NCI-H146 treated with DMSO at 0.1 percent for 48 hours (cell line): ENCODE data around the gene RBMS1.

Experiments used
- DNase-seq: peaks from one replicate; lab custom pipeline; 2025; ENCODE audit not compliant: unreplicated experiment; lab: John Stamatoyannopoulos, UW

Gene RBMS1

DNA sequence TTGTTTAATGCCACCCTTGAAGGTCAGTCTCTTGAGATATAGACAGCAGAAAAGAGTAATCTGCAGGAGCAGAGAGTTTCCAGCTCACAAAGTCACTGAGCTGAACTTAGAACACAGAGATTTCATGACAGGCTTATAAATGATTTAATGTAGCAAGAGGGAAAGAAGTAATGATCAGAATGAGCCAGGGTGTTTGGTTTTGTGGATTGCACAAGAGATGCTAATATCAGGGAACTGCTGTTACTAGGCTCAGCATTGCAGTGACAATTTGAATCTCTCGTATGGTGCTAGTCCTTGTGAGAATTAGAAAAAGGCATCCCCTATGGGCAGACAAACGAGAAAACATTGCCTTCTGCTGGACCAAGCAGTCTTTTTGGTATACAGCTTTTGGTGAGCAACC is 231.9 kb downstream of the RBMS1 start:
- DNase-seq, result no peak

DNA sequence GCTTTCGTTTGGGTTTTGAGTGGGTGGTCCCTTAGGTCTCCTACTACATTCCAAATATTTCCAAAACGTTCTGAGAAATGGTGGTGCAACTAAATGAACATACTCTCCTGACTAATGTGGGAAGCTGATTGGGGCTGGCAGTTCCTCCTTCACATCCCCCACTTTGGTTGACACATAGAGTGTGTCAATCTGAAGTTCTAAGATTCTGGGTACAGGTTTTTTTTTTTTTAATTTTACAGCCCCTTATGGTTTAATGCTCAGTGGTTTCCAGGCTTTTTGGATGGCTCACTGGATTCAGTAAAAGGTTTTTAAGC is 235.2 kb downstream of the RBMS1 start:
- no peak for DNase-seq

DNA sequence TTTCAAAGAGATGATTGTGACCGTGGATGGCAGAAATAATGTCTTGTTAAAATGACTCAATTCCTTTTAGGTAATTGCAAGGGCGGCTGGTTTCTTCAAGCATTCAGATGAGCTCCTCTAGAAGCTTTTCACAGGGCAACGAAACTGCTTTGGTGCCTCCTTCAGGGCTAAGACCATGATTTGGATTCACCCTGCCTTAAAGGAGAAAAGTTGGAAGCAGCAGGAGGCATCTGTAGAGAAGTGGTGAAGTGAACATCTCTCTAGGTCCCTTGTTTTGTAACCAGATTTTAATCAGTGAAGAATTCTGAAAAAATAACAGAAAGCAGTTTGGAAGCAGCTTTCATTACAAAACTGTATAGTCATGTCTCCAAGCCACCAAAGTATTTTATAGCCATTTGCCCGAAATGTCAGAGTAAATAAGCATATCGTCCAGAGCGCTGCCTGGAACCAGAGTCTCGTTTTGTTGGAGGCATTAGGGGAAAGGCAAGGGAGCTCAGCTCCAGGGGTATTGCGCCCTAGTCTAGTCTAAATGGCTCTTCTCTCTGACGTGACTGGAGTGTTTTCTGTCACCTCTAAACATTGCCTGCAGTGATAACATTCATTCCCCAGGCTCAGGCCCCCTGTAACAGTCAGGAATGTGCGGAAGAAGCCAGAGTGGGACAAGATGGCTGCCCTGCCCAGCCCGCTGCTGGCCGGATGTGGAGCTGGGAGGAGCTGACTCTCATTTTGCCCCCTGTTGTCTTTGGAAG is 235.7 kb downstream of the RBMS1 start:
- DNase-seq, result no peak

DNA sequence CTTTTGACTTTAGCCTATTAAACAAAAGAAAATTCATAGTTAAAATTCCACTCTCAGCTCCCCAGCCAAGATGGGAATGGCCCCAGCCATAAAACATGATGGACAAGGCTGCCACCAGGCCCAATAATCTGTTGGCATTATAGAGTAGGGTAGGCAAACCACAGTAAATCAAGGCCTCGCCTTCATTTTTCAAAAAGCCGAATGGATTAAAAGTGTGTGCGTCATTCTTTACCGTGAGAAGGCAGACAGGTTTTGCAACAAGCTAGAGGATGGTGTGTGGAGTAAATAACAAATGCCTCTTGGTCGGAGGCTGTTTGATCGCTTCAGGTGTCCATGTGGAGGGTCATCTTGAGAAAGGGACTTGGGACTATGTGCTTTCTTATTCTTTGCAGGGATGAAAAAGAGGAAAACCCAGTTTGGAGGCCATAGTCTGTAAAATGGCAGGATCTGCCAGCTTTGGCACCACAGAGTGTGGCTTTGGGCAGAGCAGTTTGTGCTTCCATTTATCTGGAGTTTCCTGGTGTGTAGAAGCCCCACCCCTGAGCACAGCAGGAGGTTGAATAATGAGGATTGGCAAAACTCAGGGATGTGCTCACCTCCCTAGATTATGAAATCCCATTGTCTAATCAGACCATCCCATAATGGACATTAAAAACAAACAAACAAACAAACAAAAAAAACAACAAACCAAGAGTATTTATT is 236.4 kb downstream of the RBMS1 start:
- DNase-seq, result no peak

DNA sequence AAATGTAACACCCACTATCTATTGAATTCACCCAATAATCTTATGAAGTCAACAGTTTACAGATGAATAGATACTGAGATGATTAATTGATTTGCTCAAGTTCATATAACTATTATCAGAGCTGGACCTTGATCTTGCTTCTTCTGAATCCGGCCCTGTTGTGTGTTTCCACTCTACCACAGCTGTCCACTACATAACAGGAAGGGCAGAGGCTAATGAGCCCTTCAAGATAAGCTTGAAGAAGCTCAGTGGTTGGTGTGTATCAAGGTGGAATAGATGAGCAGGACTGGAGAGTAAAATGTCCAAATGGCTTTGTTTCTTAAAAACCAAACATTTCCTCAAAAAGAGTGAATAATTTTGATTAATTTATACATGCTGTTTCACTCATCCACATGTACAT is 237.1 kb downstream of the RBMS1 start:
- no peak for DNase-seq

DNA sequence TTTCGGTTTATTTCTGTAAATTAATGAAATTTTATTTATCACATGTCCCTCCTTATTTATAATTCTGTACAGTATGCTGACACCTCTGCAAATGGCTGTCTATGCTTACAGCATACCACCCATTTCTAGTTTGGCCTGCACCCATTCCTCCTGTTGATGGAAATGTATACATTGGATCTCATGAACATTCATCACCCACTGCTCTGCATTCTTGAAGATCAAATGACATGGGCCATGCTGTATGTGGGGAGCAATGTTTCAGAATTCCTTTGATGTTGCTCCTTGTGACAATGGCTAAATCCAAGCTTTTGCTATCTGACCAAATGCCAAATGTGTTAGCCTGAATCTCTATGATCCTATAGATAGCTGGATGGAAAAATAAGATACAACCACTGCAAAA is 238.2 kb downstream of the RBMS1 start:
- DNase-seq, result no peak

DNA sequence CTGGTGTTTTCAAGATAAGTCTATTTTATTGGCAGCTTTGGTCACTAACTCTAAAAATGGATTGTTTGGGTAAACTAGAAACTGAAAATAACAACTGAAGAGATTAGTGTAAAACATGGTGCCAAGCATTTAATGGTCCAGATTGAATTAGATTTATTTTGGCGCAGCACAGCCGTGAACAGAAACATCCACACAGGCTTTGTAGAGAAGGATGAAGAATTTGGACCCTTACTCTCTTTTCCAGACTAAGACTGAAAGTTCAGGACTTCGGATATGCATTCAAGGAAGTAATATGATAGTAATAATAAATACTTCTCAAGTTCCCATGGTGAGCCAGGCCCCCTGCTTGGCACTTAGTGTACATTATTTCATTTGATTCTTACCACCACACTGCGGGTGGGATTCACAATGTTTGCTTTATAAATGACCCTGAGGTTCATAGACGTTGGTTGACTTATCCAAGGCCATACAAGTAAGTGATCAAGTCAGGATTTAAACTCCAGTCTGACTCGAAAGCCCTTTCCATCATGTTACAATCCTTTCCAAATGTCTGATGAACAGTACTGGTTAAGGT is 239.3 kb downstream of the RBMS1 start:
- DNase-seq, result no peak

DNA sequence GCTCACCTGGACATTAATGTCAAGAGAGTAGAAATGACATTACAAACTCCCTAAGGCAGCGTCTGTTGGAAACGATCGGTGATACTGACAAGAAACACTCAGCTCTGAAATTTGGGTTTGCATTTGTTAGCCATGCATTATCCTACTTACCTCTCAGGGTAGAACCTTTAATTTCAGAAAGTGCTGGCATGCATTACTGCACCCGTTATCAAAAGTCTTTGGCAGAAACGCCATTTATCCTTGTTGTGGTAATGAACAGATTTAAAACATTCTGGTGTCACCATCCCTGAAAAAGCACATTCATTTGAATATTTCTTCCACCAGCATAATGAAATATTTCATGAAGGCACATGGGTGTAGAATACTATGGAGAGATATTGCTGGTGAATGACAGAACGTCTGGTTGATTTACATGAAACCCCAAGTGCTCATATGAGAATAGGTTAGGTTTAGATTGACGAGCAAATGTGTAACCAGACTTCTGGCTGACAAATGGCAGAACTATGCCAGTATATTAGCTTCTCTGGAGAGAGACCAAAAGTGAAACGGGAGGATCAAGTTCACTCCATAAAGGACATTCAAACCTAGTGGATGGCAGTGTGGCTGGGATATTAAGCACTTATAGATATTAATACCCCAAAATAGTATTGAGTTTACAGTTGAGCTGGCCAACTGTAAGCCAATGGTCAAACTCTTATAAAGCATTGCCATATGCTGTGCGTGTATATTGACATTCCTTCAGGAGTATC is 240.0 kb downstream of the RBMS1 start:
- DNase-seq, result no peak

DNA sequence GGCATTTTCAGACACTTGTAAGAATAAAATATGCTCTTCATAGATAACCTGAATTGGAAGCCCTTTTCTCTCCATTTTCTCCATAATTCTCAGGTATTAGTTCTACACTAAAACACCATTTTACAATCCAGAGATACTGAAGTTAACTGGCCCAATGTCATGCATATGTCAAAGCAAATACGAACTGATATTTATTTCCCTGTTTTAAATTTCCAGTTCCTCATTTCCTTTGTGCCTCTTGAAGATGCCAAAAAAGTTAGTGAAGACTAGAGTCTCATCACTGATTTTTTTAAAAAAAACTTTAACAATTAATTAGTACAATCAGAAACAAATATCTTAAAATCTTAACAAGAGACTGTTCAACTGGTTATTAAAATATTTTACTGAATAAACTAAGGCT is 240.7 kb downstream of the RBMS1 start:
- no peak for DNase-seq

DNA sequence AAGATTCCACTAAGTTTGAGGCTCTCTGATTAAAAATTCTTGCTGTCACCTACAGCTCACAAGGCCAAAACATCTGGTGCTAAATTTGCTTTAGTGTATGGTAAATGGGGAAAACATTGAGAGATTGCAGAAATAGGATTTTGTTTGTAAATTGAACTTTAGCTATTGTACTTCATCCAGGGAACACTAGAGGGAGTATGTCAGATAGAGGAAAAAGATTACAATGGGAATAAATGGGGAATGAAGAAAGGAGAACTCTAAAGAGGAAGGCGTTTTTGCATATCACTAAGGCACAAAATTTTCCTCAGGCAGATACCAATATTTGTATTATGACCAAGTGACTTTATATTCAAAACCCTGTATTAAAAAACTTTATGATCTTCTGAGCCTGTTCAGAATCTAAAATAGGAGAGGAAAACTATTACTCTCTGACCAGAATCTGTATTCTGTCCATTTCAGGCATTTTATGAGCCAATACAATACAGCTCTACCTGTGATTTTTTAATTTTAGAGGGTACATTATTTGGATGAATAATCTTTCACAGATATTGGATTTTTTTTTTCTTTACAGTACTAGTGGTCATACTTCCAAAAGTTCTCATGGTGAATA is 241.2 kb downstream of the RBMS1 start:
- DNase-seq, result no peak

DNA sequence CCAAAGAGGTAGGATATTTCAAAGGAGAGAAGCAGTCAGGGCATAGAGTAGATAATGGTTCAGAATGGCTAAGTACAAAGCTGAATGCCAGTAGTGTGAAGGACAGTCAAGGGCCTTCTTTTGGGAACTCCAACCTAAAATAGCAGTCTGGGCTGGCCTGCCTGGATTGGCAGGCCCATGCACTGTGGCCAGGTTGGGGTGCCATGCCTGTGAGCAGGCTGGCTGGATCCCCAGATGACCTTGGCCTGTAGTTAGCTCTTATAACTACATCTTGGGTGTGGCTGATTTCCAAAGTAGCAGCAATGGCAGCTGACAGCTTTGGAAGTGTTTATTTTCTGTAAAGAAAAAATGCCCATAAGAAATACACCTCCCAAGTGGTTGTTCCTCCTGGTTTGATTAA is 242.0 kb downstream of the RBMS1 start:
- no peak for DNase-seq

DNA sequence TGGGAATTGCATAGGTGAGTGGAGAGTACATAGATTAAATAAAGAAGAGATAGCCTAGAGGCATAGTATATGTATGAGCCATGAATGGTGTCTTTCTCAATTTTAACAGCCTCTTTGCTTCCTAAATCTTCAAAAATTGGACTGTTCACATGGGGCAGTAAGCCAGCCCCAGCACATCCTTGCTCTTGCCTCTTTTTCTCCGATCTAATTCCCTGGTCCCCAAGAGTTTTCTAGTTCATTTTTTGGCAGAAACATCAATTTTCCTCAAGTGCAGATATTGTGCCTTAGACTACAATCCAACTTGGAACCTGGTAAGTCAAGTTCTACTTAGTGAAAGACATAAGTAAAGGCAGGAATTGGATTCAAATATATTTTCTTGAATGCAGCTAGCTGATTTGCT is 243.7 kb downstream of the RBMS1 start:
- DNase-seq, result no peak

DNA sequence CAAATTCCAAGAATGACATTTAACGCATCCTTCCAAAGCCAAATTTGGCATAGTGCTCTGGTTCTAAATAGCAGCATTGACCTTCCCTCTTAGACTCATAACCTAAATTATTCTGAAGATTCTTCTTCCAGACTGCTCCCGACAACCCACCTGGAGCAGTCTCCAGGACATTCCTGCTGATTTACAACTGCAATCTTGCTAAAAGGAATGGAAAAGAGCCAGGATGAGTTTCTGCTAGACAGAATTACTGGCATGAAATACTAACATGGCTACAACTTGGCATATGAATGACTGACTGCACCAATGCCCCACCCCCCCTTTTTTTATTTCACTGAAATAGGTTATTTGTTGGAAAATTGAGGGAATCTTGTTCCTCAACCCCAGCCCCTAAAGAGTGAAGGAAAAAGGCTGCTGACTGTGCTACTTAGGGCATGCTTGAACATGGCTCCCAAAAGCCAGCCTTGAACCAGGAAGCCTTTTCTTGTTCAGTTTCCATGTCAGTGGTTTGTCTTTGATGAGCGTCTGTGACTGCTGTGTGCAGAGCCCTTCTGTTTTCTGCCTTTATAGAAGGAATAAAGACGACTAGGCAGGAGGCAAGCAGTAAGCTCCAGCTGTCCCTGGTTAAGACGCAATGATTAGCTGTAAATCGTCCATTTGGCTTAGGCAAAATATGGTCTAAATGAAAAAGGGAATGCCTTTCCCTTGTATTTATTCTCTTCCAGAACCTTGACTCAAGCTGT is 246.1 kb downstream of the RBMS1 start:
- DNase-seq, result no peak

DNA sequence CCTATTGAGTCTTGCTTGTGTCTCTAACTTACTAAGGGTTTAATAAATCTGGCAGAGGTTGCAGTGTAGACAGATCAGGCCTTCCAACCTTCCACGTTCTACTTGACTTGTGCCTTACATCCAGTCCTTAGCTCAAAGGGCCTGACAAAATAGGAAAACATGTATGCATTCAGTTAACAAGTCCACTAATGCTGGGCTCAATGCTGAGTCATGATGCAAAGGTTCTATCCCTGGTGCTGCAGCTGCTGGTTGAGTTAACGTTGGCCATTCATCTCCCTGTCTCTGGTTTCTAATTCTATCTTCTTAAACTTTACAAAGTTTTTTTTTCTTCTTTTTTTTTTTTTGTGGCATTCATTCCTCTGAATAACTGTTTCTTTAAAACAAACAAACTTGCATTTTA is 247.3 kb downstream of the RBMS1 start:
- no peak for DNase-seq

DNA sequence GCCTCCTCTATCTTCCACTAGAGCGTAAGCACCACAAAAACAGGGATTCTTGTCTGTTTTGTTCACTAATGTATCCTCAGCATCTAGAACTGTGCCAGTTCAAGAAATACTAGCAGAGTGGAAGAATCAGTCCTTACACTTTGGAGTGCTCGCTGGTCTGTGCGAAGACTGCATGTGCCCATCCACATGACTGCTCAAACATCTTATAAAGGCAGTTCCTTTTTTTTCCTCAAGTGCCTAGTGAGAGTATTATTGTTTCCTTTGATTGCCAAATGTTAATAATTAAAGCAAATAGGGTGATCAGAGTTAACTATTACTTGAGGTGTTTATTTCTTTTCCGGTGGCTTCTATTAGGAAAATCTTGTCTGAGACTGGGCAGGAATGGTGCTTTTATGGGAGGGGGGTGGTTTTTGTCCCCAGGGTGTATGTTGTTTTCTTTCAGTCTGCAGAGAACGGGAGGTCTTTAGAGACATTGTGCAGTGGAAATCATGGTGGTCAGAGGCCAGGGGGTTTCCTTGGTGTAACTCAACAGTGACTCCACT is 247.9 kb downstream of the RBMS1 start:
- no peak for DNase-seq

DNA sequence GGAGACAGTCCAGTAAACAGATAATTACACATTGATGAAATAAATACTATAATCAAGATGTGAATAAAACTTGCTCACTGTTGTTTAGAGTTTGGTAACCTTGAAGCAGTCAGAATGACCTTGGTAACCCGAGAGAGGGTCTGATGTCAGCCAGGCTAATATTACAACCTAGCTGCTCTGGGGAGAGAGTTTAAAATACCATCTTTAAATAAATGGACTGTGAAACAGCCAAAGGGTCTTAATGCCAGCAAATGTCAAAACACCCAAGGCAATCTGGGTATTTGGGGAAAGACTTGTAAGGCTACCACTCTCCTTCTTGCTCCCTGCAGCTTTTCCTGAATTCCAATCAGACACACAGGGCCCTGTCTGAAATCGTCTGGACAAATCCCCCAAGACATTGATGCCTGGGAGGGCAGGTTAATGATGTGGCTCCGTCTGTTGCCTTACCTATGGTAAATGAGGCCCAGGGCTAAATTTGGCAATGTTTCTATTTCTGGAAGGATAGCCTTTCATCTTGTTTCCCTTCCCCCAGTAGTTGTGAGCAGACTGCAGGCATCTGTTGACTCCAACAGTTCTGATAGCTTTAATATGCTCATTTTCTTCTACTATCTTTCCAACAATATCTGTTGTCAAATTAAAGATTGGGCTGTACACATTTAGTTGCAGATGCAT is 250.6 kb downstream of the RBMS1 start:
- DNase-seq, result no peak

DNA sequence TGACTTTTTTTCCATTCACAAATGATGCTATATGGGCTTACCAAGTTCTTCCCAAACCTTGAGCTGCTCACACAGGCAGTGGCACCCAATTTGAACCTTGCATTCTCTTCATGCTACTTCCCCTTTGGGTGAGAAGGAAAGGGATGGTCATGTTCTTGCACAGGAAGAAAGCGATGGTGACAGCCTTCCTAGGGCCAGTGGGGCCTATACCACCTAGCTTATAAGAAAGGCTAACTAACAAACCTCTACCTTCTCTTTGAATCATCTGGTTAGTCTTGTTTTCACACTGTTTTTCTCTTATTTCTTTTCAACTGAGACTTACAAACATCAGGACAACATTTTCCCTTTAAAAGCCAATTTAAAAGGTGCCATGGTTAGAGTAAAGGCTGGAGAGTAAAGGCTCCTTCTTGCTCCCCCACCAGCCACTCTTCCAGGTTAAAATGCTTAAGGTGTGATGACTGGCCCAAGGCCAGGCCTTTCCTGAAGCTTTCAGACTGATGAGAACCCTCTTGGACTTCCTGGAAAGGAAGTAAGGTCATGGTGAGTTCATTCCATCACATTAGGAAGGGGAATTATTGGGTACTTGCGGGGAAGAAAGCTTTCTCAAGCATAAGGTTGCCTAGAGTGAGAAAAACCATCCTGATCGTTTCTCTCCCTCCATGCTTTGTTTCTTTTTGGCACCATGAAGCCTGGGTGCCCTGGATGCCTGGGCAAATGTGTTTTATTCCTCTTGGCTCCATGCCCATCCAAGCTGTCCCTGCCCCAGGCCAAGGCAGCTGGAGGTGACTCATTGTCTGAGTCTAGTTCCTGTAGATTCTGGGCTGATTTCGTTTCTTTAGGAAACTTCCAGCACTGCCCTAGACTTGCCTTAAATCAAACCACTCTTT is 252.1 kb downstream of the RBMS1 start:
- DNase-seq, result no peak

DNA sequence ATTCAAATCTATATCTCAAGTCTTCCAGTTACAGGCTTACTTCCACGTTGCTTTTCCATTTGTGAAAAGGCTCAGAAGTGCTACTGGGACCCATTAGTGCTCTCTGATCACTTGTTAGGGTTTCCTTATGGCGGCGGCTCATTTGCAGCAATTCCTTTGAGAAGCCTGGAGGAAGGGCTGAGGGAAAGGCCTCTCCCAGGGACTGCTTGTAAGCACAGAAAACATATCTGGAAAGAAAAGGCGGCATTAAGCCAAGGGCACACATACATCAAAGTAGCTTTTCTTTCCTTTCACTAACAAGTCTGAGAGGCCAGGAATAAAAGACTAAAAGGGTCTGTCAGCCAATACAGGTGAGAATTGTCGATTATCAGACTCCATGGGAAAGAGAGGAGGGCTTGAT is 254.2 kb downstream of the RBMS1 start:
- DNase-seq, result no peak

DNA sequence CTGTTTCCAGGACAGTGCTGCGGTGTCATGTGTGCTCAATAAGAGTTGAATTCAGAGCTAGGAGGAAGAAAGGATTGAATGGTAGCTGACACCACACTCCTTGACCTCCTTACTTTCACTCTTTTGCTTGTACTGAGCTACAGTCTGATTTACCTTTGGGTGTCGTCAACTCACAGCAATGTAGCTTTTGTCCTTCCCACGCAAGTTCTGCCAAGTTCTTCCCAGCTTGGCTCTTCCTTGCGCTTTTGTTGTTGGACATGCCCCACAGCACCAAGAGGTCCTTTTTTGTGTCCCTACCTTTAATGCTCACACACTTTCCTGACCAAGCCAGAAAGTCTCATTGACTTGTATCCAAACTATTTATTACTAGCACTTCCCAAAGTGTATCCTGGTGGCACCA is 255.2 kb downstream of the RBMS1 start:
- no peak for DNase-seq
